Keratinocyte (primary cell): ENCODE results near the gene AHCYL2.

Experiments
- CTCF ChIP-seq, 3 experiments: IDR thresholded peaks in 1 of 3; conservative IDR thresholded peaks in 1 of 3; optimal IDR thresholded peaks in 1 of 3; 2 replicates in 2 of 3; 3 replicates in 1 of 3; pipeline versions ENCODE3 to v1.5.1; 2011; ENCODE audit warnings: low read length in 3 of 3, mild to moderate bottlenecking in 3 of 3, moderate library complexity in 2 of 3, control low read depth in 1 of 3, inconsistent platforms in 1 of 3; ENCODE audit not compliant: insufficient read depth in 2 of 3; ENCODE audit errors: extremely low read depth in 1 of 3
- EZH2 ChIP-seq: IDR thresholded peaks from one replicate; pipeline ENCODE4 v1.6.1; 2012; ENCODE audit warnings: inconsistent platforms, mild to moderate bottlenecking, low read length, moderate library complexity

DNA sequence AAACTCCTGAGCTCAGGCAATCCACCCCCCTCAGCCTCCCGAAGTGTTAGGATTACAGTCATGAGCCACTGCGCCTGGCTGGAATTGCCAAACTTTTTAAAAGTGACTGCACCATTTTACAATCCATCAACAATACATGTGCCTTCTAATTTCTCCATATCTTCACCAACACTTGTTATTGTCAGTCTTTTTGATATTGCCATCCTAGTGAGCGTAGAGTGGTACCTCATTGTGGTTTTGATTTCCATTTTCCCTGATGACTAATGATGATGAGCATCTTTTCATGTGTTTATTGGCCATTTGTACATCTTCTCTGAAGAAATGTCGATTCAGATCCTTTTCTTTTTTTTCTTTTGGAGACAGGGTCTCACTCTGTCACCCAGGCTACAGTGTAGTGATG, 187.7 kb downstream of the AHCYL2 start:
- TF ChIP-seq CTCF (optimal IDR thresholded peaks at IDR 0.05 in 1 of 3, IDR thresholded peaks at IDR 0.05 in 1 of 3, conservative IDR thresholded peaks at IDR 0.05 in 1 of 3; ENCODE audit: extremely low read depth in 1 of 3, insufficient read depth in 2 of 3, low read length in 3 of 3) (no peak), EZH2 (no peak)
